ENCODE measurements around the gene GALM.

Gene GALM

DNA sequence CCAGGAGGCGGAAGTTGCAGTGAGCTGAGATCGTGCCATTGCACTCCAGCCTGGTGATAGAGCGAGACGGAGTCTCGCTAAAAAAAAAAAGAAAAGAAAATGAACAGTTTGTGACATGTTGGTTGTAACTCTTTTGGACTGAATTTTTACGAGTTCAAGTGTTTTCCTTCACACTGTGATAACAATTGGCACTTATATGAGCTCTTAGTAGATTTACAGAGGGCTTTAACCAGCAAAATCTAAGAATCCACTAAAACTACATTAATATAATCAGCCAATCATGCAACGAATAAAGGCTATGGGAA lies 110.0 kb downstream of the GALM start:
- DNase-seq = no peak

DNA sequence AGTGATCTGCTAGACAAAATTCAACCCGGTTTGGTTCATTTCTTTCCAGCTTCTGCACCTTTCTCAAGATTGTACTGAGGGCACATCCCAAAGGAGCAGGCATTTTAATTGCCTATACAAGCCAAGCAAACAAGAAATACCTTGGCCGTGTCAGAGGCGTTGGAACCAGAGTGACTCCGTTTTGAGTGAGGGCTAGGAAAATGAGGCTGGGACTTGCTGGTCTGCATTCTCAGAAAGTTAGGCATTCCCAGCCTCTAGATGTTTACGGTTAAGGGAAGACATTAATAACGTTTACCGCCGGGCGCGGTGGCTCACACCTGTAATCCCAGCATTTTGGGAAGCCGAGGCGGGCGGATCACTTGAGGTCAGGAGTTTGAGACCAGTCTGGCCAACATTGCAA lies 110.6 kb downstream of the GALM start:
- DNase-seq = no peak

DNA sequence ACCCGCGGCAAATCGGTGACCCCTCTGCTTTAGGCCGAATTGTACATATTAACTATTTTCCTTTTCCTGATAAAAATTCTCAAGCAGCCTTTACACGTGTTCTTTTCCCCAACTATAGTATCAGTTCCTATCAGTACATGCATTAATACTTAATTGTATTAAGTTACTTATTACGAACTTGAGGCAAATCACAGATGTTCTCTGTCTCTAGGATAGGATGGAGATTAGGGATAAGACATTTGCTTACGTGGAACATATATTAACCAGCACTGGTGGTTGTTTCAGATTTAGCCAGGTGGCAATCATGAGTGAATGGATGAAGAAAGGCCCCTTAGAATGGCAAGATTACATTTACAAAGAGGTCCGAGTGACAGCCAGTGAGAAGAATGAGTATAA lies 112.8 kb downstream of the GALM start:
- no peak for DNase-seq

GRCh38 chr2:38783586-38783985 lies 117.7 kb downstream of the GALM start:
- DNase-seq = no peak
